CD4-positive, alpha-beta T cell treated with Interleukin-6 at 100 ng/mL for 8 hours (primary cell): Measurements from ENCODE around the gene TRPC3.
A peak's percentile ranks its signal among the peaks of the same experiment; 100 is the strongest.
"Not testable (repeated sequence)": the region's sequence is repeated elsewhere in the genome, so short reads cannot be mapped to it uniquely, and the experiment has no call there.

Source experiments
- DNase-seq: peaks from one replicate; pipeline ENCODE4 v3.0.0-alpha.2; 2020; ENCODE audit warnings: mixed read lengths, low spot score

The TRPC3 gene

DNA sequence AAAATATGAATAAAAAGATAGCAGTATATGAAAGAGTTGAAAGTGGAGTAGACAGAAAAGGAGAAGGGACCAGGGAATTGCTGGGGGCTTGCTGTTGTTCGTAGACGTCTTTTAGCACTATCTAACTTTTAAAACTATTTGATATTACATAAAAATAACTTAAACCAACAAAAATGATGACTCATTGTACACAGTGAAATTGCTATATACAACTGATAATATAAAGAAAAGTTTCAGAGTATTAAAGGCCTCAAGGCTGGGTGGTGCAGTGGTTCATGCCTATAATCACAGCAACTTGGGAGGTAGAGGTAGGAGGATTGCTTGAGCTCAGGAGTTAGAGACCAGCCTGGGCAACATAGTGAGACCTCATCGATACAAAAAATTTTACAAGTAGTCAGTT is 5.2 kb downstream of the TRPC3 start:
- DNase-seq: no peak

DNA sequence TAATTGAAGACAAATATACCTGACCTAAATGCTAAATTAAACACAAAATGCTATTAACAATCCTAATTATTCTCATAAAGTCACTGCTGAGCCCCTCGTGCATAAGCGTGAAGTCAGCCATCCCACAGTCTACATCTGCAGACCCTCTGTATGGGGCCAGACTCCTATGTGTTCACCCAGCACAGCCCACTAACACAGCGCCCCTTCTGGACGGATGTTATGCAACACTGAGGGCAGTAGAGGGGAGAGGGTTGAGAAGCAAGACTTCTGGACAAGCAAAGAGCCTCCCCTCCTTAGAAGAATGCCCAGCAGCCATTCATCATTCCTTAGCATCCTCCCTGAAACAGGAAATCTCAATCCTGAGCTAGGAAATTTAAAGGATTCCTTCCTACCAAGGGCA is 7.9 kb downstream of the TRPC3 start:
- no peak for DNase-seq

DNA sequence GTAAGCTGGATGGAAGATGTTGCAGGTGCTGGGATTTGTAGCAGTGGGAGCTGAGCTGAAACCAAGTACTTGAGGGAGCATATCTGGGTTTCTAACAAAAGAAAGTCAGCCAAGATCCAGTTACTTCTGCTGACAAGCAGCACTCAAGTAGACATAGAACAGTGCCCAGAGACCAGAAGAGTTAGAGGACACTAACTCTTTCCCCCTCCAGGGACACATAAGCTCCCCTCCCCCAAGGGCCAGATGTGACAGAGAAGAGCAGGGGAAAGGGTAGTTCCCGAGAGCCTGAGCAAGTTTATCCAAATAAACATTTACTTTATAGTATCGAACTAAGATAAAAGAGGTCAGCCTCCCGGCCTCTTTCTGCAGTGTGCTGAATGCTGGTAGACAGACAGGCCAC is 12.2 kb downstream of the TRPC3 start:
- no peak for DNase-seq

DNA sequence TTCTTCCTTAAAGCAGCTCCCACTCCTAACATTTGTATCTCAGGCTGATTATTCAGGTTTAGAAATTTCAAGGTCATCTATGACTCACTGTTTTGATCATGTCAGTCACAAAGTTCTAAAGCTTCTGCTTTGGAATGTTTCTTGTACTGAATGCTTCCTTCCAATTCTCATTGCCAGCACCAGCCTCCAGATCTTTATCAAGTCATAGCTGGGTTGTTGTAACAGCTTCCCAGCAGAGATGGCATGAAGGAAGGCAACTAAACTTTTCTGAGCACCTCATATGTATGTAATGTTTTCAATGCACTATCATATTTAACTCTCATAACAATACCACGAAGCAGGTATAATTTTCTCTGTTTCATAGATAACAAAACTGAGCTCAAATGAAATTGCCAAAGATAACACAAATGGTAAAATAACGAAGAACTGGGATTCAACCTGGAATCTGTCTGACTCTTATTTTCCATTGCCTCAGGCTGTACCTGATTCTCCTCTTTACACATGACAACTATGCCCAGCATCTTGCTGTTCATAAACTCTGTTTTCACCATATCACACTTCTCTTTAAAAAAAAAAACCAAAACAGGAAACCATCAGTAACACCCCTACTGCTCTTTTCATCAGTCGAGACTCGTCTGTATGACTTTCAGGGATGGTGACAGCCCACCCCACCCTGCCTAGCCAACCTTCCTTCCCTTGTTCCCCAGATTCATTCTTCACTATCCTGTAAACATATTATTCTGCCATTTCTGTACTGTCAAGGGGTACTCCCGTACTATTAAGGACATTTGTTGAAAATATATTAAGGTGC is 13.4 kb downstream of the TRPC3 start:
- no peak for DNase-seq

DNA sequence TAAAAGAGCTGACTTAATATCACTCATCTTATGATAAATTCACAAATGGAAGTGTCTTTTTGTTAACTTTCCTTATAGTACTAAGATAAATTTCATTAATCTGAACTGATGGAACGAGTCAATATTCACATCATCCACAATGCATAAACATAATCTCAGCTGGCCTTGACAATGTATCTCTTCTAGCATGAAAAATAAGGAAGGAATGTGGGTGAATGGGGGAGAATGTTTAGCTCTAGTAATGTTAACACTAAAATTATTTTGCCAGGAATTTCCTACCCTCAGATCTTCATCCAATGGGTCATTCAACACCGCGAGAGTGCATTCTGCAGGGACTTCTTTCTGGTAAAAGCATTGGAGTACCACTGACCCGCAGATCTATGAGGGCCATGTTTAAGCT is 15.8 kb downstream of the TRPC3 start:
- DNase-seq: no peak

DNA sequence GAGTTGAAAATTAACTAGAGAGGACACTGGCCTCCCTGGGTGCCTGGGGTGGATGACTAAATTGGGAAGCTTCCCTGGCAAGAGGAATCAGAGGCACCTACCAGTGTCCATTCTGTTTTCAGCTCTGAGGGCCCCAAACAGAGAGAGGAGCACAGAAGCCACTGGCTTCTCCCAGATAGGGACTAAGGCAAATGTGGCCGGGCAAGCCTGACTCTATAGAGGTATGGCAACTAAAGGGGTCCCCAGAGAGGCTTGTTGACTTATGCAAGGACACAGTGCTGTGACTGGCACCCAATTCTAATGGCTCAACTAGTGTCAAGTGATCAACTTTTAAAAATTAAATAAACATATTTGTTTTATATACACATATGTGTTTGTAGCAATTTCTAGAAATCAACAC is 17.2 kb downstream of the TRPC3 start:
- no peak for DNase-seq

DNA sequence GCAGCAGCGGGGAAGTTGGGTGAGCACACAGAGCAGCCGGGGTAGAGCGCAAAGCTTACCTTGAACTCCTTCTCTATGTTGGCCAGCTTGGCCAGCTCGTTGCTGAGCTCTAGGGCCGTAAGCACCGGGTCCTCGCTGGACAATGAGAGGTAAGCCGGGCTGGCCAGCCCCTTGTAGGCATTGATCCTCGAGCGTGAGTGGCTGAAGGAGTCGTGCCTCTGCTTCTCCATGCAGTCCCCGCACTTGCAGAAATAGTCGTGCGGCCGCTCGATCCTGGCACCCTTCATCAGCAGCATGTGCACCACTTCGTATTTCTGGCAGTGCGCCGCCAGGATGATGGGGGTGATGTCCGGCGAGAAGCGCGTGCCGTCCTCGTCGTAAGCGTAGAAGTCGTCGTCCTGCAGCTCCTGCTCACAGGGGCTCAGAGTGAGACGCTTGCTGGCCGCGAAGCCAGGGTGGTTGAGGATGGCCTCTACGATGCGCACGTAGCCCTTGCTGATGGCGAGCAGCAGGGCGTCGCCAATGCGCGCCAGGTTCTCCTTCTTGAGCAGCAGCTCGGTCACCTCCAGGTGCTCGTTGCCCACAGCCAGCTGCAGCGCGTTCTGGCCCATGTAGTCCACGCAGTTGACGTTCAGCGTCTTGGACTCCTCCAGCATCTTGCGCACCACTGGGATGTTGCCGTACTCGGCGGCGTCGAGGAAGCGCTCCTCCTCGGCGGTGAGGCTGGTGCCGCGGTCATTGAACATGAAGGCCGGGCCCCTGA is 19.5 kb downstream of the TRPC3 start:
- no peak for DNase-seq

DNA sequence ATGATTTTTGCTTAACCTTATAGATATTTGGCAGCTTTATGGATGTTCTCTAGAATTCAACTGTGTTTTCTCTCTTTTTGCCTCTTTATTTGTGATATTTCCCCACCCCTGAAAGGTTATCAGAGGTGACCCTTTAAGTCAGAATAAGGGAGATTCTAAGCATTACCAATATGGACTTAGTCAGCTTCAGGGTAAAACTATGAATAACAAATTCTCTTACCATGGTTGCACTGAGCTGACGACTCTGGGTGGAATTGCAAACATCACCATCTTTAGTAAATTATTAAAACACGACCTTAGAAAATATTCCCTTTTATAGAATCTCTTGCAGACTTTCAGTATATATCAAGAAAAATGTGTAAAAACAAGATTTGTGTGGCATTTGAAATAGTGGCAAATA is 21.6 kb downstream of the TRPC3 start:
- no peak for DNase-seq

DNA sequence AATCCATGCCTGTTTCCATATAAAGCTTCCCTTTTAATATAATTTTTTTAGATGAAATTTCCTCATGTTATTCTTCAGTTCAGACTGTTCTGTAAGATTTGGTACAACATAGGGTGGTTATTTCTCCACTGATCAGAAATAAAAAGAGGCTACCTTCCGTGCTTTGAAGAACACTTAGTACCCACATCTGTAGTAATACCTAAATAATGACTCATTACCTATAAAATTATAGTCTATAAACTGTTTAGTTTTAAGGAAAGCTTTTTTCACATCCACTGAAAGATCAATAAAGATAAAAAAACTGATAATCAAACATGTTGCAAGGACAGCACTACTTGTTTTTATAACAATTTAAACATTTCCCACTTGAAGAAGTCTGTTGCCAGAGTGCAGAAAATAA is 23.9 kb downstream of the TRPC3 start:
- no peak for DNase-seq

DNA sequence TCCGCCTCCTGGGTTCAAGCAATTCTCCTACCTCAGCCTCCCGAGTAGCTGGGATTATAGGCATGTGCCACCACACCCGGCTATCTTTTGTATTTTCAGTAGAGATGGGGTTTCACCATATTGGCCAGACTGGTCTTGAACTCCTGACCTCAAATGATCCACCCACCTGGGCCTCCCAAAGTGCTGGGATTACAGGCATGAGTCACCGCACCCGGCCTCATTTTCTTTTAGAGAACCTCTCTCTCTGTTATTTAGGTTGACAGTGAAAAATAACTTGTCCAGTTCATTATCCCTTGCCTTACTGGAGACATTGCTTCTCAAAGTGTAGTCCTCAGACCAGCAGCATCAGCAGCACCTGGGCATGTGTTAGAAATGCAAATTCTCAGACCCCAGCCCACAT is 25.4 kb downstream of the TRPC3 start:
- not testable (repeated sequence) for DNase-seq

DNA sequence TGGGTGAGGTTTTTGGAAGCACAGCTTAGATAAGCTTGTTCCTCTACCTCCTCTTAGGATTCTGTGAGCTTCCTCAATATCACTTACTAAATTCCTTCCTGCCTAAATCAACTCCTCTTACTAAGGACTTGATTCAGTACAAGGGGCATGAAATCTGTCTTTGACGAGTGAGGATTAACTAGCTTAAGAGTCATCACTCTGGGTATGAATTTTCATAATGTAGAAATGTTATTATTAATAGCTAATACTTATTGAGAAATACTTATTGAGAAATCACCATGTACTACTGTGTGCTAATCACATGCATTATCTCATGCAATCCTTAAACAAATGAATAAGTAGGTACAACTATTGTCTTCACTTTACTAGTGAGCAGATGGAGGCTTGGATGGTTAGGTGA is 28.6 kb downstream of the TRPC3 start:
- no peak for DNase-seq

DNA sequence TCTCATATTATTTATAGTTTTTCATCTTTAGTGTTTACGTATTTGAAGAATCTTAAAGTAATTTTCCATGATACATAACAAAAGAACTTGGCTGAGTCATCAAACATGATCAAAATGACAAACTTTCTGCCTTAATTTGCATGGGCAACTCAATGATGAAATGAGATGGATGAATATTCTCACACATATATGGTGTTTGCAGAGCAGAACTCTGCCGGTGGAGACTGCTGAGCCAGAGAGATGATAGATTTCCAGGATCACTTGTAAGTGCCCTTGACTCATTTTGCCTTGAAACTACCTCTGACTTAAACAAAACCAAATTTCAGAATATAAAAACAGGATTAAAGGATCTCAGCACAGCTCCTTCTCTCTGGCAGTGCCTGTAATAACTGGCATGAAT is 38.2 kb downstream of the TRPC3 start:
- no peak for DNase-seq

DNA sequence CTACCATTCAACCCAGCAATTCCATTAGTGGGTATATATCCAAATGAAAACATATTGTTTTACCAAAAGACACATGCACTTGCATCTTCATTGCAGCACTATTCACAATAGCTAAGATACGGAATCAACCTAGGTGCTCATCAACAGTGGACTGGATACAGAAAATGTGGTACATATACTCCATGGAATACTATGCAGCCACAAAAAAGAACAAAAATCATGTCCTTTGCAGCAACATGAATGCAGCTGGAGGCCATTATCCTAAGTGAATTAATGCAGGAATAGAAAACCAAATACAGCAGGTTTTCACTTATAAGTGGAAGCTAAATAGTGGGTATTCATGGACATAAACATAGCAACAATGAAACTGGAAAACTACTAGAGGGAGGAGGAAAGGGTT is 43.5 kb downstream of the TRPC3 start:
- no peak for DNase-seq

DNA sequence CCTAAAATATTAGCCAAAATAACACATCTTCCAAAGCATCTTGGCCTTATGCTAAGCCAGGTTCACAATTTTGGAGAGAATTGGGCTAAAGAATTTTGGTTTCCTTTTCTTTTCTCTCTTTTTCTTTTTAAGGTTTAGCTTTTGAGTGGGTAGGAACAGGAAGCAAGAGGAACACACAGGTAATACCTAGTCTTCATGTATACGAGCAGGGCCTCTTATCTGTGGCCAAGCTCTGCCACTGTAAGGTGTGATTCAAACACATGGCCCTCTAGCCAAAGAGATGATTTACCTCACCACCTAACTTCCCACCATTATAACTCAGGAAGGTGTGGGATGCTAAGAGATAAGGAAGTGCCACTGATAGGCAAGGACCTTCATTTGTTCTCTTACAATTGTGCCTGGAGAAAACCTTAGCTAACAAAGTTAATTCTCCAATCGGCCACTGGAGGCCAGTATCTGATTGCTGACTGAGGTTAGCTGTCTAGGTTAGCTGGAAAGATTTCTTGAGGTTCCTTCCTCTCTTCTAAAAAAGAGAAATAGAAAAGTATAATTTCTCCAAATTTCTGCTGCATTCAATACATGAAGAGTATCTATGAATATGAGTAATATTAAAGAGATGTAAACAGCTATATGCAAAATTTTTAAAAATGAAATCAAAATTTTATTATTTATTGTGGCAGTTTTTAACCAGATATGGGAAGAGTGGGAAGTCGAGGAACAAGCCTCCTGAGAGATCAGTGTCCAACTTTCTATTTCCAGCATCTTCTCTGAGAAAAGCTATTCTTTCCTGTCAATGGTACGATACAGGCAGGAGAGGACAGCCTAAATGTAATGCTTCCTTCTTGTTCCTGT is 51.5 kb downstream of the TRPC3 start:
- DNase-seq: peak; percentile 46

DNA sequence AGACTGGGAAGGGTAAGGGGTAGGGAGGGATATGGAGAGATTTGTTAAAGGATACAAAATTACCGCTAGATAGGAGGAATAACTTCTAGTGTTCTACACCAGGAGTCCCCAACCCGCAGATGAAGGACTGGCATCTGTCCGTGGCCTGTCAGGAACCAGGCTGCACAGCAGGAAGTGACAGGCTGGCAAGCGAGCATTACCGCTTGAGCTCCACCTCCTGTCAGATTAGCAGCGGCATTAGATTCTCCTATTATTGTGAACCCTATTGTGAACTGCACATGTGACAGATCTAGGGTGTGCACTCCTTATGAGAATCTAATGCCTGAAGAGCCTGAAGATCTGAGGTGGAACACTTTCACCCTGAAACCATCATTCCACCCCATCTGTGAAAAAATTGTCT is 53.7 kb downstream of the TRPC3 start:
- DNase-seq: peak; percentile 11

DNA sequence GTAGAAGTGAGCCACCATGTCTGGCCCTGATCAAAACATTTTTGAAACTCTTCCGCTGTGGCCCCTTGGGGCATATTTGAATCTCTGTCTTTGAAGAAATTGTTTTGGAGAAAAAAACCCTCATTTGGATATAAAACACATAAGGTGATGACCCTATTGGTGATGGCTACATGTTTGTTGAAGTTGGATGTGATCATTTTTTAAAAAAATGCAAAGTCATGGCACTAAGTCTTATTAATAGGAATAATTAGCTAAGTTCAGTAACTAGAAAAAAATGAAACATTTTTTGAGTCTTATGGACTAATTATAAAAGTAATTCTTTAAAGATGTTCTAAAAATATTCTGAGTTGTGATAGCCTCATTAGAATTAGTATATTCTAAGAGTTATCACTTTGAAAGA is 63.7 kb downstream of the TRPC3 start:
- no peak for DNase-seq

DNA sequence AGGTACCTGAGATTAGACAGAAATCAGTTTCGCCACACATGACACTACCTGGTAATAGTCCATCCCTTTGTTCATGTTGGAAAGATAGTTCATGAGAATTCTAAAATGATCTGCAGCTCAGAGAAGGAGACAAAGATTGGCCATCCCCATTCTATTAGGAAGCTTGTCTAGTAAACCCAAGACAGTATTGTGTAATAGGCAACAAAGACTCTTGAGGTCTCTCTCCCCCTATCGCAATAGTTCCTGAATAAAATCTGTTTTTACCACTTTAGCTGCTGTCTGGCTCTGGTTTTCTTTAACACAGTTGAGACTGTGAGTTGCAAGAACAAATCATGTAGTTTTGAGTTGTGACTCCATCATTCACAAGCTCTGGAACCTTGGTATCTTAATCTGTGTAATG is 66.7 kb downstream of the TRPC3 start:
- no peak for DNase-seq

DNA sequence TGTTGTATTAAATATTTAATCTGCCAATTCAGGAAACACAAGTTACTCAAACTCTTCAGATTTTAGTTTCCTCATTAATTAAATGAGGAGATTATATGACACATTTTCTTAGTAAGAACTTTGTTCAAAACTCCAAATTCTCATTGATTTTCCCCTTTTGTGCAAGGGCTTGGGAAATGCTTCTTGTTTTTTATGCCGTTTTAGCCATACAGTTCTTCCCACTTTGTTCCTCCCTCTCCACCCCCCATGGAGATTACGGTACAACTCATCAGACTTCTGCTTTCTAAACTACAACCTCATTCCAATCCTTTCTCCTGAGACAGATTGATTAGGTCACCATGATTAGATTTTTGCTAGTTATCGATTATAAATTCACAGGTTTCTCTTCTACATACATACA is 70.7 kb downstream of the TRPC3 start:
- no peak for DNase-seq

DNA sequence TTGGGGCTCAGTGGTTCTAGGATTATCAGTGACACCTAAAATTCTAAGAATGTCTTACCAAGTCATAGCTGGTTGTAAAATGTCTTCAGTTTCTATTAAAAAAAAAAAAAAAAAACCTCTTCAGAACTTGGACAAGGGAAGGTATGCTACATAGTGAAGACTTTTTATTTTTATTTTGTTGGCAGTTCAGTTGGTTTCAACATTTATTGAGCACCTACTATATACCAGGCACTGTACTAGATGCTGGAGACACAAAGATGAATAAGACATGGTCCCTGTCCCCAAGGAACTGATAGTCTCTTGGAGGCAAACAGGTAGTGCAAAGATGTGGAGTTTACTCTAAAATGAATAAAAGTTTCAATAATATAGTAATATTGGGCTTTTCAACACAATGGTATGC is 72.7 kb downstream of the TRPC3 start:
- DNase-seq: no peak

DNA sequence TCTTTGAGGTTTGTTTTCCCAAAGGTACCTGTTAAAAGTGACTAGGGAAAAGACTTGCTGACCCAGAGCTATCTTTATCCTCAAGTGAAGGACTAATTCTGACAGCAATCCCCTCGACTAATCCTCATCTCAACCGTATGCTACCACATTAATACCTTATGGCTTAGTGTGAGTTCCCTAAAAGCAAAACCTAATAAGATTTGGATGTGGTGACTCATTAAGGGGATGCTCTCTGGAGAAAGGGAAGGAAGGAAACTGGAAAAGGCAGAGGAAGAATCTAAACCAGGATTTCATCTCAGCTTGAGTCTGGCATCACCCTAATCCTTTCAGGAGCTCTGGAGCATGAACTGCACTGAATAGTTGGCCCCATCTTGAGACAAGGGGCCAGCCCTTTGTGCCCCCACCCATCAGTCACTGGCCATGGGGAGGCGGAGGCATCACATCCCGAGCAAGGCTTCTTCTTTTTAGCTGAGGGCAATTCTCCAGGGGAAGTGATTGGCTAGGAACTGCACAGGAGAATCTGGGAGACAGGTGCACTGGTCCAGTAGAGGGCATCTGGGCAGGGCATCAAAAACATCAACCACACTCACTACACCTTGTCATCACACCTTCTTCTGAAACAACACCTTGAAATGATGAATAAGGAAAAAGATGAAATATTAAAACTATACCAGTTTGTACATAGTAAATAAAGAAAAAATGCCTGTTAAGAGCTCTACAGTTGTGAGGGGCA is 74.7 kb downstream of the TRPC3 start:
- no peak for DNase-seq

DNA sequence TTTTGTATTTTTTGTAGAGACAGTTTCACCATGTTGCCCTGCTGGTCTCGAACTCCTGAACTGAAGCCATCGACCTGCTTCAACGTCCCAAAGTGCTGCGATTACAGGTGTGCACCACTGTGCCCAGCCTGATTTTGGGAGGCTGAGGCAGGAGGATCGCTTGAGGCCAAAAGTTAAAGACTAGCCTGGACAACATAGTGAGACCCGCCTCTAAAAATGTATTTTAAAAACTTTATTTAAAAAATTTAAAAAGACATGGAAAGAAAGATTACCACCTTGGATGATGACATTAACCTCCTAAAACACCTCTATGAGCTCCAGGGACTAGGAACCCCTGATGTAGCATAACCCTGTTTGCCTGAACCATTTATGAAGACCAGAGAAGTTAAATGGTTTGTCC is 75.8 kb downstream of the TRPC3 start:
- no peak for DNase-seq

DNA sequence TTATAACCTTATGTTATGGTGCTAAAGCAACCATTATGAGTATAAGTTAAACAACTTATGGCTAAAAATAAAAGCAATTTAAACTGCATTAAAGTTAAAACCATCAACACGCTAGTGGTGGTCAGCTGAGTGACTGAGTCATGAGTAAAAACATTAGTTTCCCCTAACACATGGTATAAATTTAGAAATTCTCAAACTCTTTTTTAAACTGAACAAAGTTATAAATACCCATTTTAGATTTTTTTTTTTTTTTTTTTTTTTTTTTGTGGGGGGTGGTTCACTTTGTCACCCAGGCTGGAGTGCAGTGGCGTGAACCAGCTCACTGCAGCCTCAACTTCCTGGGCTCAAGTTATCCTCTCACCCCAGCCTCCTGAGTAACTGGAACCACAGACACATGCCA is 76.2 kb downstream of the TRPC3 start:
- DNase-seq: no peak
